Mammary epithelial cell (primary cell): ENCODE results near the gene SRSF10.

ENCODE experiments used
- CTCF ChIP-seq, 2 donors: IDR thresholded peaks in 1 of 2; conservative IDR thresholded peaks in 1 of 2; 2 replicates each; pipeline ENCODE4 v1.5.1; 2011 to 2012; ENCODE audit warnings: inconsistent platforms in 2 of 2, low read length in 2 of 2, mild to moderate bottlenecking in 2 of 2, control low read depth in 1 of 2, low read depth in 1 of 2; ENCODE audit not compliant: insufficient read depth in 1 of 2; ENCODE audit errors: extremely low read depth in 1 of 2
- EZH2 ChIP-seq: IDR thresholded peaks from 2 replicates; pipeline ENCODE4 v1.6.1; 2012; ENCODE audit warnings: low read length, inconsistent platforms, borderline replicate concordance

- TF ChIP-seq EZH2 (no peak), CTCF (conservative IDR thresholded peaks at IDR 0.05 in 1 of 2, IDR thresholded peaks at IDR 0.05 in 1 of 2; ENCODE audit: extremely low read depth in 1 of 2, insufficient read depth in 1 of 2, low read depth in 1 of 2, low read length in 2 of 2) (no peak)
Observed at GRCh38 chr1:23989263-23989662, 9.1 kb upstream of the SRSF10 start.
